Spleen (tissue), 11 donors: ENCODE results near the gene HDAC8. TPM values are rescaled to one million over a fixed set of nuclear protein-coding genes. Genes with fewer than 3 reads are reported as not detected.
"Not testable (repeated sequence)": the region's sequence is repeated elsewhere in the genome, so short reads cannot be mapped to it uniquely, and the experiment has no call there.

Experiments
- DNase-seq: peaks from one replicate; pipeline ENCODE4 v3.0.0-alpha.2; 2020
- H3K27ac ChIP-seq, 8 donors: fragments of 200-600 bp; sonication (generic) in 7 of 8; 1 replicate in 4 of 8; 2 replicates in 4 of 8; pipeline versions ENCODE4 v1.5.0 to v1.8.0; 2016 to 2021; ENCODE audit warnings: inconsistent platforms in 4 of 8, mild to moderate bottlenecking in 4 of 8, moderate library complexity in 1 of 8
- H3K27me3 ChIP-seq, 7 donors: fragments of 200-600 bp; sonication (generic) in 6 of 7; replicated peaks in 1 of 7; 1 replicate in 4 of 7; 2 replicates in 3 of 7; pipeline versions ENCODE4 v1.5.0 to v1.8.0; 2016 to 2021; ENCODE audit warnings: inconsistent platforms in 3 of 7, mild to moderate bottlenecking in 1 of 7
- H3K36me3 ChIP-seq, 6 donors: fragments of 200-600 bp; sonication (generic) in 5 of 6; 1 replicate in 4 of 6; 2 replicates in 2 of 6; pipeline versions ENCODE4 v1.5.0 to v1.8.0; 2016 to 2021; ENCODE audit warnings: inconsistent platforms in 2 of 6
- H3K4me1 ChIP-seq, 6 donors: fragments of 200-600 bp; sonication (generic) in 5 of 6; 1 replicate in 3 of 6; 2 replicates in 3 of 6; pipeline versions ENCODE4 v1.5.0 to v1.8.0; 2016 to 2021; ENCODE audit warnings: inconsistent platforms in 3 of 6
- H3K4me3 ChIP-seq, 8 donors: fragments of 200-600 bp; sonication (generic) in 7 of 8; 1 replicate in 4 of 8; 2 replicates in 4 of 8; pipeline versions ENCODE4 v1.5.0 to v1.8.0; 2016 to 2021; ENCODE audit warnings: inconsistent platforms in 4 of 8, mild to moderate bottlenecking in 4 of 8, moderate library complexity in 2 of 8
- H3K9me3 ChIP-seq, 8 donors: fragments of 200-600 bp; sonication (generic) in 7 of 8; 1 replicate in 4 of 8; 2 replicates in 4 of 8; pipeline versions ENCODE4 v1.5.0 to v1.8.0; 2016 to 2021; ENCODE audit warnings: inconsistent platforms in 4 of 8
- POLR2A ChIP-seq, 3 donors: fragments of 450-650 bp; IDR thresholded peaks; one replicate each; pipeline ENCODE4 v1.5.1; 2017; ENCODE audit warnings: antibody characterized with exemption in 3 of 3, mild to moderate bottlenecking in 1 of 3
- POLR2AphosphoS5 ChIP-seq, 3 donors: sonication (generic); formaldehyde crosslinking; IDR thresholded peaks; one replicate each; pipeline ENCODE4 v1.5.1; 2017; ENCODE audit warnings: antibody characterized with exemption in 3 of 3
- WGBS, 5 donors: extraction: QIAGEN DNeasy Blood & Tissue Kit in 3 of 5; methylation state at CpG; one replicate each; pipeline versions ENCODE4 v1.1.5 to v1.1.7; 2013 to 2018; 5-methylcytosine and 5-hydroxymethylcytosine counted together
- intact Hi-C: fragments of 100-400 bp; cut with DNase I; formaldehyde crosslinking; loops from one replicate; pipeline ENCODE4 v1.15.0; 2023; ENCODE audit warnings: low total_unique reads
- polyA plus RNA-seq, 3 donors: library from polyadenylated mRNA; stranded (reverse); fragments of 200-250 nt; gene quantifications; one replicate each; pipeline ENCODE4 v1.2.1, GENCODE V29; 2013
- total RNA-seq, 7 donors: library from RNA; depleted of rRNA in 3 of 7; stranded (reverse); fragments of >200 nt in 3 of 7; fragmentation: NEBNext Ultra II Directional in 4 of 7; extraction: Animal tissue kit (Norgen Biotek cat#: 25700) in 4 of 7; gene quantifications; one replicate each; pipeline versions ENCODE4 v1.1.0 to v1.2.1, GENCODE V29; 2016 to 2021
- TF ChIP-seq, protein P1 (sequence below), 11 experiments: fragments of 200-600 bp in 7 of 11; fragments of 450-650 bp in 4 of 11; sonication (generic) in 4 of 11; IDR thresholded peaks in 8 of 11; conservative IDR thresholded peaks in 3 of 11; 1 replicate in 7 of 11; 2 replicates in 4 of 11; pipeline versions ENCODE4 v1.4.0 to v1.8.0; 2016 to 2021; ENCODE audit warnings: antibody characterized with exemption in 11 of 11, inconsistent platforms in 4 of 11, mild to moderate bottlenecking in 1 of 11
- donor health status: healthy with polysubstance abuse.
- donor health status: DM: no; HTN: no; CAD: no; lungs with moderate emphysema.
- donor health status: DM: no; HTN: no; CAD: no.
- donor health status: Bipolar disorder and iron deficiency.
- donor health status: healthy.
- donor health status: DM: no; HTN: no; CAD: no.
- donor health status: DM: yes; HTN: yes; CAD: no.

The HDAC8 gene
- total and polyA plus RNA-seq, 10 donors, result 15.6 to 54.6 (median 33.5) TPM

DNA sequence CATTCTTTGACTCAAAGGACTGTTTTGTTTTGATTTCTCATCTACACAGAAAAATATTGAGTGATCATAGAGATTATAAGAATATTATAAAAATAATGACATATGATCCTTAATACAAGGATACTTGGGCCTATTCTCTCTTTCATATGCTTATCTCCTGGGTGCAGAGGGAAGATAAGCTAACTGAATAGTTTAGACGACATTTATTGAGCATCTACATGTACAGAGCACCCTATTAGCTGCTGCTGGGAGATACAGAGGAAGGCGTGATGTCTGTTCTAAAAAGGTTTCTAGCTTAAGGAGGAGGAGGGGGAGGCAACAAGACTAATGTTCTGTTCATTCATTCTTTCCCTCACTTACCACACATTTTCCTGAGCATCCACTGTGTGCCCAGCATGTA, 106.8 kb downstream of the HDAC8 start:
- 57 to 100% (median 90%) methylated on average over 2 of the region's 2 CpGs for WGBS, 5 donors
- Histone ChIP-seq H3K27me3 (no peaks in the 10 kb centered on the region), H3K4me1 (no peaks in the 10 kb centered on the region), H3K9me3 (no peaks in the 10 kb centered on the region), H3K27ac (no peak overlapping the region), H3K4me3 (no peak overlapping the region), H3K36me3 (peaks cover 0 to 35% (median 5%) of the 10 kb centered on the region in 6 donors)
- no peak for DNase-seq
- TF ChIP-seq, protein P1, sequence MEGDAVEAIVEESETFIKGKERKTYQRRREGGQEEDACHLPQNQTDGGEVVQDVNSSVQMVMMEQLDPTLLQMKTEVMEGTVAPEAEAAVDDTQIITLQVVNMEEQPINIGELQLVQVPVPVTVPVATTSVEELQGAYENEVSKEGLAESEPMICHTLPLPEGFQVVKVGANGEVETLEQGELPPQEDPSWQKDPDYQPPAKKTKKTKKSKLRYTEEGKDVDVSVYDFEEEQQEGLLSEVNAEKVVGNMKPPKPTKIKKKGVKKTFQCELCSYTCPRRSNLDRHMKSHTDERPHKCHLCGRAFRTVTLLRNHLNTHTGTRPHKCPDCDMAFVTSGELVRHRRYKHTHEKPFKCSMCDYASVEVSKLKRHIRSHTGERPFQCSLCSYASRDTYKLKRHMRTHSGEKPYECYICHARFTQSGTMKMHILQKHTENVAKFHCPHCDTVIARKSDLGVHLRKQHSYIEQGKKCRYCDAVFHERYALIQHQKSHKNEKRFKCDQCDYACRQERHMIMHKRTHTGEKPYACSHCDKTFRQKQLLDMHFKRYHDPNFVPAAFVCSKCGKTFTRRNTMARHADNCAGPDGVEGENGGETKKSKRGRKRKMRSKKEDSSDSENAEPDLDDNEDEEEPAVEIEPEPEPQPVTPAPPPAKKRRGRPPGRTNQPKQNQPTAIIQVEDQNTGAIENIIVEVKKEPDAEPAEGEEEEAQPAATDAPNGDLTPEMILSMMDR (IDR thresholded peaks at IDR 0.05 in 8 of 11, conservative IDR thresholded peaks at IDR 0.05 in 3 of 11), result no peak
- TF ChIP-seq POLR2AphosphoS5 (IDR thresholded peaks at IDR 0.05) (no peak), POLR2A (IDR thresholded peaks at IDR 0.05) (no peak)
- intact Hi-C loops, result no loop called here

GRCh38 chrX:72461766-72462165, 110.9 kb downstream of the HDAC8 start:
- intact Hi-C loops, result no loop called here

DNA sequence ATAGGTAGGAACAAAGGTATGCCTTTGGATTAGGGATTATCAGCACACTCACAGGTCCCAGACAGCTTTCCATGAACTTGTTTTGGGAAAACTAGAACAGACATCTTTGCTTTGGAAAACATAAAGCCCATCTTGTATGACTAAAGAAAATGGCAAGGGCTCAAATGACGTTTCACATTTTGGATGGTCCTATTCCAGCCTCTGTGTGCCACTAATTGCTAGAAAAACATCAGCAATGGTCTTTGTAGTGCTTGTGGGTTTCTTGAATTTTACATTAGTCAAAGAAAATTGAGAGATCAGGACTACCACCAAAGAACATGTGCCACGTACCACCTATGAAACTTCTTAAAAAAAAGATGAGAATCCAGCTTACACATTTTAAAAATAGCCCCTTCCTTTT, 111.4 kb downstream of the HDAC8 start:
- Histone ChIP-seq H3K36me3 (peaks cover 0 to 47% (median 5%) of the 10 kb centered on the region in 6 donors), H3K9me3 (no peaks in the 10 kb centered on the region), H3K27ac (no peak overlapping the region), H3K27me3 (no peaks in the 10 kb centered on the region), H3K4me3 (no peak overlapping the region), H3K4me1 (no peaks in the 10 kb centered on the region)
- intact Hi-C loops, result no loop called here
- TF ChIP-seq, protein P1 (IDR thresholded peaks at IDR 0.05 in 8 of 11, conservative IDR thresholded peaks at IDR 0.05 in 3 of 11), result no peak
- TF ChIP-seq POLR2A (IDR thresholded peaks at IDR 0.05) (no peak), POLR2AphosphoS5 (IDR thresholded peaks at IDR 0.05) (no peak)
- 67 to 97% (median 89%) methylated on average over 2 of the region's 2 CpGs for WGBS, 5 donors
- no peak for DNase-seq

More at GRCh38 chrX:72461766-72462165, 110.9 kb downstream of the HDAC8 start:
- no peak for TF ChIP-seq POLR2A (IDR thresholded peaks at IDR 0.05)
- TF ChIP-seq, protein P1 (IDR thresholded peaks at IDR 0.05 in 8 of 11, conservative IDR thresholded peaks at IDR 0.05 in 3 of 11), result no peak
- TF ChIP-seq POLR2AphosphoS5 (IDR thresholded peaks at IDR 0.05), result no peak
- H3K36me3 ChIP-seq, result peaks cover 0 to 47% (median 5%) of the 10 kb centered on the region in 6 donors
- H3K27me3 ChIP-seq, result no peaks in the 10 kb centered on the region
- no peaks in the 10 kb centered on the region for H3K4me1 ChIP-seq
- no peak for DNase-seq
- 68 to 94% (median 89%) methylated on average over 5 of the region's 5 CpGs for WGBS, 5 donors
- H3K9me3 ChIP-seq, result no peaks in the 10 kb centered on the region
- no peak overlapping the region for H3K27ac ChIP-seq
- no peak overlapping the region for H3K4me3 ChIP-seq

DNA sequence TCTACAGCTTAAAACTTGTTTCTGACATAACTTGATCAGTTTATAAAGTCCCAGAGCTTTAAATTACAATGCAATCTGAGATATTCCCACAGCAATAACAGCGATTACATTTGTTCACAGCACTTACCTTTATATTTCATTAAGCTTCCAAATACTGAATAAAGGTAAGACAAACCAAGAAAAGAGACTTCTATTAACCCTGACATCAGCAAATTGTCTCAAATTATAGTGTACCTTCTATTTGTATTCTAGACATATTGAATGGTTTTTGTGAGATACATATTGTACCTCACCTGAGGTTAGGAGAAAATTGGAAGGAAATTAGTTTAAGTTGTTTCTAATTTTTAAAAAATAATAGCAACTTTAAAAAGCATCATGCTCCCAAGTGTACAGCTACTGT, 111.9 kb downstream of the HDAC8 start:
- Histone ChIP-seq H3K4me1 (no peaks in the 10 kb centered on the region), H3K27me3 (no peaks in the 10 kb centered on the region), H3K9me3 (no peaks in the 10 kb centered on the region), H3K4me3 (no peak overlapping the region), H3K36me3 (peaks cover 0 to 47% (median 5%) of the 10 kb centered on the region in 6 donors), H3K27ac (no peak overlapping the region)
- DNase-seq, result no peak
- no peak for TF ChIP-seq POLR2AphosphoS5 (IDR thresholded peaks at IDR 0.05)
- TF ChIP-seq, protein P1 (IDR thresholded peaks at IDR 0.05 in 8 of 11, conservative IDR thresholded peaks at IDR 0.05 in 3 of 11), result no peak
- no peak for TF ChIP-seq POLR2A (IDR thresholded peaks at IDR 0.05)
- WGBS, 5 donors, result 90 to 100% (median 98%) methylated on average over 1 of the region's 1 CpG
- intact Hi-C loops, result no loop called here

DNA sequence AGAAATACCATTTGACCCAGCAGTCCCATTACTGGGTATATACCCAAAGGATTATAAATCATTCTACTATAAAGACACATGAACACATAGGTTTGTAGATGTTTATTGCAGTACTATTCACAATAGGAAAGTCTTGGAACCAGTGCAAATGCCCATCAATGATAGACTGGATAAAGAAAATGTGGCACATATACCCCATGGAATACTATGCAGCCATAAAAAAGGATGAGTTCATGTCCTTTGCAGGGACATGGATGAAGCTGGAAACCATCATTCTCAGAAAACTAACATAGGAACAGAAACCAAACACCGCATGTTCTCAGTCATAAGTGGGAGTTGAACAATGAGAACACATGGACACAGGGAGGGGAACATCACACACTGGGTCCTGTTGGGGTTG, 123.6 kb downstream of the HDAC8 start:
- H3K27me3 ChIP-seq, DNase-seq, H3K4me3 ChIP-seq, H3K27ac ChIP-seq, H3K36me3 ChIP-seq, intact Hi-C loops, H3K4me1 ChIP-seq: not testable (repeated sequence)
- 93 to 100% (median 95%) methylated on average over 1 of the region's 1 CpG for WGBS, 5 donors
- H3K9me3 ChIP-seq, result peaks cover 0 to 14% (median 0%) of the 10 kb centered on the region in 8 donors

DNA sequence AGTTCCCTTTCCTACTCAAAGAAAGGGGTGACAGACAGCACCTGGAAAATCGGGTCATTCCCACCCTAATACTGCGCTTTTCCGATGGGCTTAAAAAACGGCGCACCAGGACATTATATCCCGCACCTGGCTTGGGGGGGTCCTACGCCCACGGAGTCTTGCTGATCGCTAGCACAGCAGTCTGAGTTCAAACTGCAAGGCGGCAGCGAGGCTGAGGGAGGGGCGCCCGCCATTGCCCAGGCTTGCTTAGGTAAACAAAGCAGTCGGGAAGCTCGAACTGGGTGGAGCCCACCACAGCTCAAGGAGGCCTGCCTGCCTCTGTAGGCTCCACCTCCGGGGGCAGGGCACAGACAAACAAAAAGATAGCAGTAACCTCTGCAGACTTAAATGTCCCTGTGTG, 131.9 kb downstream of the HDAC8 start:
- H3K27ac ChIP-seq, H3K27me3 ChIP-seq, H3K4me3 ChIP-seq, H3K4me1 ChIP-seq, DNase-seq, intact Hi-C loops: not testable (repeated sequence)
- peaks cover 0 to 37% (median 6%) of the 10 kb centered on the region in 6 donors for H3K36me3 ChIP-seq
- peaks cover 0 to 31% (median 20%) of the 10 kb centered on the region in 8 donors for H3K9me3 ChIP-seq
- WGBS, 5 donors, result 92 to 95% (median 93%) methylated on average over 13 to 16 of the region's 16 CpGs; no CpG with 5 or more reads in 1 of the 5 donors
